ENCODE results near the gene S100A9.
"Not testable (repeated sequence)": the region's sequence is repeated elsewhere in the genome, so short reads cannot be mapped to it uniquely, and the experiment has no call there.

Gene S100A9

DNA sequence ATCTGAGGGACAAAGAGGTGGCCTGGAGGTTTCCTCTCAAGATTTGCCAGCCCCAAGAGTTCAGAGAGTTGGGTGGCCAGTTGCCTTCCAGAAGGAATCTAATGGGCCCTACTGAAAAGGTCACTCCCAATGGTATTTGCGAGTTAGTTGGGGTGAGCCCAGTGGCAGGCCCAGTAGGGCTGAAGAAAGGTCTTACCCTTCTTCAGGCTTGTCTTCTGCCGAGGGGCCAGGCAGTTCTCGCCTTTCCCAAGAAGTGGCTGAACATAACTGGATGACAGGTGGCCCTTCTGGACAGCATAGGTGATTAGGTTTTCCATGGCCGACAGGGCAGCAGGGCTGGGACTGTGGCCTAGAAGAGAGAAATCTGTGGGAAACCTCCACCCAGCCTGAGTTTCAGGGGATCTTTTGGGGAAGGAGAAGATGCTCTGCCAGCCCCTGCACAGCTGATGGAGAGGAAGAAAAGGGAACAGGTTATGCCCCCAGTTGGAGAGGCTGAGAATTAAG is 16.2 kb upstream of the S100A9 start:
- Mint-ChIP-seq H3K27me3 (peaks cover 9% of the 10 kb centered on the region), H3K9me3 (no peaks in the 10 kb centered on the region), H3K4me3 (no peak overlapping the region), H3K4me1 (peaks cover 42% of the 10 kb centered on the region), H3K36me3 (no peaks in the 10 kb centered on the region), H3K27ac (no peak overlapping the region)

DNA sequence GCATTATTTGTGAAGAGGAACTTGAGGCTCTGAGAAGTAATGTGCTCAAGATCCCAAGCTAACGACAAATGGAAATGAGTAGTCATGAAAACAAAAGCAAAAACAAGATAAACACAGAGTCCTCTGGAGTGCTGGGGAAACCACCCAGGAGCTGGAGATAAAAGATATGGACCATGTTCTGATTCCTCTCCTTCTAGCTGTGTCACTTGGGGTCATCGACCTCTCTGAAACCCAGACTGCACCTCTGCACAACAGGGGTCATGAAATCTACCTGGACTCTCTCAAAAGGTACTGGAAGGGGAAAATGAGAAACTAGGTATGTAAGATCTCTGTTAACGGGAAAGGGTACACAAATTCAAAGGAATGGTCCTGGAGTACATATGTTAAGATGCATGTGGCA is 15.5 kb upstream of the S100A9 start:
- Mint-ChIP-seq H3K4me3 (no peak overlapping the region), H3K27ac (no peak overlapping the region), H3K9me3 (no peaks in the 10 kb centered on the region), H3K4me1 (peaks cover 46% of the 10 kb centered on the region), H3K36me3 (no peaks in the 10 kb centered on the region), H3K27me3 (peaks cover 10% of the 10 kb centered on the region)

DNA sequence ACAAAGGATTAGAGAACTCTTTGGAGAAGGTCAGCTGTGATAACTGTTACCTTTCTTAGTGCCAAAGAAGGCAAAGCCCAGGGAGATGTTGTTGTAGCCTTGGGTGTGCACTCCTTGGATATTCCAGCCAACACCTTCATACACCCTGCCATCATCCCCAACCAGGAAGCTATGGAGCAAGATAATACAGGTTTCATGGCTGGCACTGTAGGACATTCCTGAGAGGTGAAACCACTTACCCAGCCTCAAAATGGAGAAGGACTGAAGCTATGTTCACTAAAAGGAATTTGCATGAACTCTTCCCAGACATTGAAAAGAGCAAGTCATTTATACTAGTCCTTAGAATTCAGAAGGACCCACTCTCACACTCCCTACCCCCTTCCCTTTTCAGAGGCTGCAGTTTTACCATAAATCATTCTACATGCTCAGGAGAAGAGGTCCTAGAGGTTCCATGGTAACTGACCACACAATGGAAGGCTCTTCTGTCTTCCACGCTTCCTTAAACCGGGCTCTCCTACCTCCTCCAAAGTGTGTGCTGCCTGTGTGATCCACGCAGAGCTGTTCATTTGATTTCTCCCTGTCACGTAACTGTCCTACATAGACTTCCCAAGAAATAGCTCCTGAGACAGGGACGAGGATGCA is 14.5 kb upstream of the S100A9 start:
- H3K27ac Mint-ChIP-seq = no peak overlapping the region
- peaks cover 46% of the 10 kb centered on the region for H3K4me1 Mint-ChIP-seq
- no peak overlapping the region for H3K4me3 Mint-ChIP-seq

DNA sequence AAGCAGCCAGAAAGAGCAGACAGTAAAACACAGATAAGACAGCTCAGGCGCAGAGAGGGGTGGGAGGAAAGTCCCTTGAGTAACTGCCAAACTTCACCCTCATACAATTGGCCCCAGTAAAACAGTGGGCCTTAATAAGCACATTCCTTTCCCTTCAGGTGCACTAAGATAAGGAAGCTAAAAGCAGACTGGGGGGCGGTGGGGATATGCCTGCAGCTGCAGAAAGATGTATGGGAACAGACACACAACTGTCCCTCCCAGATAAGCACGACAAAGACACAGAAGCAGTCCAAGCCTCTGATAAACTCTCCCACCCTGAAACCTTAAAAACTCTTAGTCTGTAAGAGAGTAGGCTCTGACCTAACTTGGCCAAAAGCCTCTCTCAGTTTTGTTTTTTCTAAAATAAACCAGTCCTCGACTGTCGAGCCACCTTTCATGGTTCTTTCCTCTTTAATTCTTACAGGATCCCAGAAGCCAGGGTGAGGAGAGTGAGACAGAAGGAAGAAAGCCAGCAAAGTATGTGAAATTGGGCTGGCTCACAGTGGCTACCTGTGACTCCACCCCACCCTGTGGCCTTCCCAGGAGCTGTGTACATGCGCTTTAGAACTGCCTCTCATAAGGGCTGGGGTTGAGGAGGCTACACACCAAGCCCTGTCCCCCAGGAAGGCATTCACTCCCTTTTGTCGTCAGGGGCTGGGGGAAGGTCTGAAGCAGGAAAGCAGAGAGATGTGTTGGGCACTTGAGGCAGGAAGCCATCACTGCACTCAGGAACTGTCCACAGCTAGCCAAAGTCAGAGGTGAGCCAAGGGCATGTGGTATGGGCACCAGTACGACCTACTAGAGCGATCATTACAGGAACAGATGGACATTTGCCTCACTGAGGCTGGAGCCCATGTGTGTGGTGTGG is 13.6 kb upstream of the S100A9 start:
- Mint-ChIP-seq H3K4me3 (no peak overlapping the region), H3K4me1 (peaks cover 44% of the 10 kb centered on the region), H3K27ac (no peak overlapping the region), H3K36me3 (no peaks in the 10 kb centered on the region), H3K9me3 (no peaks in the 10 kb centered on the region), H3K27me3 (peaks cover 10% of the 10 kb centered on the region)

More for the DNA sequence above, 14.5 kb upstream of the S100A9 start:
- Mint-ChIP-seq H3K9me3 (no peaks in the 10 kb centered on the region), H3K27me3 (peaks cover 10% of the 10 kb centered on the region), H3K36me3 (no peaks in the 10 kb centered on the region)

DNA sequence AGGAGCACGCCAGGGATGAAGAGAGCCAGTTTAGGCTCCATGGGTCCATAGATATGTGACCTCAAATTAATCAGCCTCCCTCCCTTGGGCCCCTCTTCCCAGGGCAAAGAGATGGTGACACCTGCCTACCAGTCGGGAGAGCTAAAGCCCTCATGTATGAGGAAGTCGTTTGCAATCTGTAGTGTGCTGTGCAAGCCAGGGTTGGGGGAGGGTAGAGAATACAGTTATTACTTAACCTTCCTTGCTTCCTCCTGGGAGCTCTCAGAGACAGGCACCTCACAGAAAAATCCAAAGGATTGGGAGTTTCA is 13.0 kb upstream of the S100A9 start:
- no peak overlapping the region for H3K4me3 Mint-ChIP-seq
- H3K4me1 Mint-ChIP-seq = peaks cover 38% of the 10 kb centered on the region
- peaks cover 10% of the 10 kb centered on the region for H3K27me3 Mint-ChIP-seq
- H3K36me3 Mint-ChIP-seq = no peaks in the 10 kb centered on the region
- H3K27ac Mint-ChIP-seq = no peak overlapping the region
- H3K9me3 Mint-ChIP-seq = no peaks in the 10 kb centered on the region

DNA sequence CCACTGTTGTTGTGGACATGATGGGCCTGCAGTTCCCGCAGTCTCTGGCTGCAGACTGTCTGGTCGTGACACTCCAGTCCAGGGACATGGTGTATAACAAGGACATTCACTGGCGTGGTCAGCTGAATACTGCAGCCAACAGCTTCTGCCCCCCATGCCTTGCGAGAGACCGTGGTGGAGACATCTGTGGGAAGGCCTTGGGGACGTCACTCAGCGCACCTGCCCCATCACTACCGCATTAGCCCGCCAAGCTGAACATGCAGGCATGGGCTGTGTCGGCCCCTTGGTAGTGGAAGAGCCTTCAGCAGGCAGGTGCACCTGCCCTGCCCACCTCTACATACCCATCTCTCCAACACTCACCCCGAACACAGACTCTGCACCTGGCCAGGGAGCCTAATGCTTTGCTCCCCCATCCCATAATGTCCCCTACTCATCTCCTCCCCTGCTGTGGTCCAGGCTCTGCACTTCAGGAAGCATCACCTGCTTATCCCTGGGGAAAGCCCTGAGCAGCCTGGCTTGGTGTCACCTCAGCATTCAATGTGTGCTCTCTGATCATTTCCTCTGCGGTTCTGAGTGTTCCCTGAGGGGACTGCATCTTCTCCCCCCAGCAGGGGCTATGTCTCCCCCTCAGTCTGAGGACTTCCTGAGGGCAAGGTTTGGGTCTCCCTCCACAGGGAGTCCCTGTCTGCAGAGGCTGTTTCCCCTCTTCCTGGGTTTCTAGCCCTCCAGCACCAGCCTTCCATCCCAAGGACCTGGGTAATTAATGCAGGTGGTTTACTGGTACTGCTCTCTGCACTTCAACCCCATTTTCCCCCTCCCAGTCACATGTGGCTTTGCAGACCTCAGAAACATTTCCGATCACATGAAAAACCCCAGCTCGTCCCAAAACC is 12.2 kb upstream of the S100A9 start:
- Mint-ChIP-seq H3K27me3 (peaks cover 10% of the 10 kb centered on the region), H3K36me3 (no peaks in the 10 kb centered on the region), H3K27ac (no peak overlapping the region), H3K9me3 (no peaks in the 10 kb centered on the region), H3K4me3 (peak overlapping the region; percentile 57), H3K4me1 (peaks cover 33% of the 10 kb centered on the region)

DNA sequence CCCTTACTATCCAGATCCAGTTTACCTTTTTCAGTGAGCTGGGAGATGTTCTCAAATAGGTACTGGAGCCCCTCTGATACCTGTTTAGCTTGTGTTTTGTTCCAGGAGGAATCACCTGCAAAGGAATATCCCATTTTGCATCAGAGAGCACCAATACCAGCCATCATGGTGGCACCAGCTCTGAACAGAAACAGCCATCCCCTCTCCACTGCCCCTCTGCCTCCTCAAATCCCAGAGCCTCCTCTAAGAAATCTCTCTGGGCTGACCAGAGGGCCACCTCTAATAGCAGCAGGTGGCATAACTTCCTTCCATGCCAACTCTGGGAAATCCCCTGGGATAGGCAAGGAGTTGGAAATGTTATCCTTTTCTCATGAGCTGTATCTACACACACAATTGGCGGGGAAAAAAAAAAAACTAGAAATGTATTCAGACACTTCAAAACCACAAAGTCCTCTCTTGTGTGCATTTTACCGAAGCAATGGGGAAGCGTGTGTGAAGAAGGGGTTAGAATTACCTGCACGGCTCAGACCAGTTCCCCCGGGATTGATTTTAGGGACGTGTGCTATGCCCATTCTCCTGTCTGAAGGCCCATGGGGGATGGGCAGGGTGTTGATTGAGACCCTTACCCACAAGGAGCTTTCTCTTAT is 11.5 kb upstream of the S100A9 start:
- no peak overlapping the region for H3K27ac Mint-ChIP-seq
- peak overlapping the region; percentile 57 for H3K4me3 Mint-ChIP-seq

DNA sequence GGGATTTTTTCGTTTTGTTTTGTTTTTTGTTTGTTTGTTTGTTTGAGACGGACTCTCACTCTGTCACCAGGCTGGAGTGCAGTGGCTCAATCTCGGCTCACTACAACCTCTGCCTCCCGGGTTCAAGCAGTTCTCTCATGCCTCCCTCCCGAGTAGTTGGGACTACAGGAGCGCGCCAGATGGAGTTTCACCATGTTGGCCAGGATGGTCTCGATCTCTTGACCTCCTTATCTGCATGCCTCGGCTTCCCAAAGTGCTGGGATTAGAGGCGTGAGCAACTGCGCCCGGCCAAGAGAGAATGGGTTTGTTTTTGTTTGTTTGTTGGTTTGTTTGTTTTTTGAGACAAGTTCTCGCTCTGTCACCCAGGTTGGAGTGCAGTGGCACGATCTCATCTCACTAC is 10.6 kb upstream of the S100A9 start:
- H3K4me3 Mint-ChIP-seq, H3K36me3 Mint-ChIP-seq, H3K9me3 Mint-ChIP-seq, H3K27ac Mint-ChIP-seq: not testable (repeated sequence)
- H3K27me3 Mint-ChIP-seq = peaks cover 11% of the 10 kb centered on the region
- H3K4me1 Mint-ChIP-seq = peaks cover 28% of the 10 kb centered on the region

More for the DNA sequence above, 11.5 kb upstream of the S100A9 start:
- Mint-ChIP-seq H3K36me3 (no peaks in the 10 kb centered on the region), H3K9me3 (no peaks in the 10 kb centered on the region), H3K4me1 (peaks cover 28% of the 10 kb centered on the region), H3K27me3 (peaks cover 11% of the 10 kb centered on the region)

DNA sequence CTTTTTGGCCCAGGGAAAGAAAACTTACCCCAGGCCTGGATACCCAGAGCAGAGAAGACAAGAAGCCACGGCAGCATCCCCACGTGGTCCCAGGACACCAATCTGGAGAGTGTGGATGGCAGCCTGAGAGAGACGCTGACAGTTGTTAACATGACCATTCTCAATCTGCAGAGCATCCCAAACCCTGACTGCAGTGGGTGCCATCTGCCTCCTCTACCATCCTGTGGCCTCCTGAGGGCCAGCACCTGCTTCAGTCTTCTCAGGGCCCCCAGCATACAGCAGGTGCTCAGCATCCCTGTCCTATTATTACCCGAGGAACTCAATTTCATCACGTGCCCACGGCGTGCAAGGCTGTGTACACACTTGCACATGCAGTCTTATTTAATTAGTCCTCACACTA is 9.8 kb upstream of the S100A9 start:
- Mint-ChIP-seq H3K4me1 (peaks cover 28% of the 10 kb centered on the region), H3K9me3 (no peaks in the 10 kb centered on the region), H3K4me3 (no peak overlapping the region), H3K36me3 (no peaks in the 10 kb centered on the region), H3K27ac (no peak overlapping the region), H3K27me3 (peaks cover 11% of the 10 kb centered on the region)

DNA sequence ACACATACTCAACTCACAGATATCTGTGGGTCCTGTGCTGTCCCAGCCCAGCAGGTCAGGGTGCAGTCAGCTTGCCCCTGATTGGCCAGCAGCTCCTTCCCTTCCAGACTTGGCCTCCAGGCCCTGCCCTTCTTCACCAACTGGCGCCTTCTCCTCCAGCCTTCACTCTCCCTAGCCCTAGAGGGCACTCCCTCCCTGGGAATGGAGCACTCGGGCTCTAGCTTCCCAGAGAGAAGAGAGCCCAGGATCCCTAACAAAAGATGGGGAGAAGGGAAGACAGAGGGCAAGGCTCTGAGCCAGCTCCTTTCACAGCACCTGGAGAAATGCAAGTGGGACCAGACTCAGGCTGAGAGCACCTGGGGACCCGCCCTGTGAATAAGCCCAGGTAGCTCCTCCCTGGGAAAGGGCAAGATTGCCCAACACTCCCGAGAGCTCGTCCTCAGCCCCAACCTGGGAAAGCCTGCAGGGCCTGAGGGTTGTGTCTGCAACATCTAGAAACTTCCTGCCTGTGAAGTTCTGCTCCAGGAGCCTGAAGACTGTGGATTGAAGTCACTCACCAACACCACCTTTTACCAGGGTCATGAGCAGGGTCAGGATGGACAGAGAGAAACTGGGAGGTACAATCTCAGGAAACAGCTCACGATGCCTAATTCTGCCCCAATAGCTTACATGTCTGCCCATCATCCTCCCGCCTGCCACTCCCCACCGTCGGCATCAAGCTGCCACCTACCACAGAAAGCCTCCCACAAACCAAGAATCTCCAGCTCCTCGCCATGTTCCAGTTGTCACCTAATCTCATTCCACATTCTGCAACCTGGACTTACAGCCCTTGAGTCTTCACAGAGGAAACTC is 8.9 kb upstream of the S100A9 start, which contains the start of gene PGLYRP4:
TSS of gene PGLYRP4 (minus strand) at position 331 of the 852 bp plus-strand sequence. CDS start 909 bp downstream, outside the sequence.
- Mint-ChIP-seq H3K9me3 (no peaks in the 10 kb centered on the region), H3K27ac (no peak within 1 kb of the TSS), H3K4me1 (peaks cover 24% of the 10 kb centered on the region), H3K4me3 (no peak within 1 kb of the TSS), H3K36me3 (no peaks in the 10 kb centered on the region), H3K27me3 (peaks cover 11% of the 10 kb centered on the region)

DNA sequence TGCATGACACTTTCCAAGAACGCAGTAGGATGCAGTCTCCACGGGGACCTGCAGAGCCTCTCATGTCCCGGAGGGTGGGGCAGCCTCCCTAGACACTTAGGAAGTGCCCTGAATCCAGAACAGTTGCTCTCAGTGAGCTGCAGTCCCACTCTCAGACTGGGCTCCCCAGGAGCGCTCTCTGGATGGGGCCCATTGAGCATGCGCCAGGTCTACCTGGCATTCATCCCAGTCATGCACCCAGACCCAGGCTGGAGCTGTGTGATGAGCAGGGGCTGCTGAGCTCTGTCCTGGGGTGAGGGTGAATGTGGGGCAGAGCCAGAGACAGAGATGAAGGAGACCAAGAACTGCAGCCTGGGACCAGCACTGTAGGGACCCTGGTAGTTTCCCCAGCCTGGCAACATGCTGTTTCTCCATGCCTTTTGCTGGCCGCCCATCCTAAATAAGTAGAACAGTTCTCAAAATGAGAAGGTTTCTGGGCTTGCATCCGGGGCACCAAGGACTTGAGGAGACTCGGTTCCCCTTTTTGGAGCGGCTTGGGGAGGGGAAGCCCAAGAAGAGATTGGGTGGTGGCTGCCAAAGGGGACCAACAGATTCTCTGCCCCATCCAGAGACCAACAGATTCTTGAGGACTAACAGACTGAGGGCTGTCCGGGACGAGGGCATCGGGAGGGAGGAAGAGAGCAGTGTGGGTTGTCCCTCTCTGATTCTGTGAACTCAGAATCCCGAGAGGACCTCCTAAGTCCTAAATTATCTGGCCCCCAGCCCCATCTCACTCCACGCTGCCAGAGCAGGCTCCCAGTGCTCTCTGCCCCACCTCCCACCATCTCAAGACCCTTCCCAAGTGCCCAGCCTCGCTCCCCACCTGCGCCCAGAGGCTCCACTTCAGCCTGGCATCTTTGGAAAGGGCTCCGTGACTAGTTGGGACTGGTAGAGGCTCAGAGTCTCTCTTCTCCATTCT is 8.0 kb upstream of the S100A9 start:
- Mint-ChIP-seq H3K4me3 (no peak overlapping the region), H3K27me3 (peaks cover 8% of the 10 kb centered on the region), H3K27ac (no peak overlapping the region), H3K9me3 (no peaks in the 10 kb centered on the region), H3K4me1 (peaks cover 20% of the 10 kb centered on the region), H3K36me3 (no peaks in the 10 kb centered on the region)

DNA sequence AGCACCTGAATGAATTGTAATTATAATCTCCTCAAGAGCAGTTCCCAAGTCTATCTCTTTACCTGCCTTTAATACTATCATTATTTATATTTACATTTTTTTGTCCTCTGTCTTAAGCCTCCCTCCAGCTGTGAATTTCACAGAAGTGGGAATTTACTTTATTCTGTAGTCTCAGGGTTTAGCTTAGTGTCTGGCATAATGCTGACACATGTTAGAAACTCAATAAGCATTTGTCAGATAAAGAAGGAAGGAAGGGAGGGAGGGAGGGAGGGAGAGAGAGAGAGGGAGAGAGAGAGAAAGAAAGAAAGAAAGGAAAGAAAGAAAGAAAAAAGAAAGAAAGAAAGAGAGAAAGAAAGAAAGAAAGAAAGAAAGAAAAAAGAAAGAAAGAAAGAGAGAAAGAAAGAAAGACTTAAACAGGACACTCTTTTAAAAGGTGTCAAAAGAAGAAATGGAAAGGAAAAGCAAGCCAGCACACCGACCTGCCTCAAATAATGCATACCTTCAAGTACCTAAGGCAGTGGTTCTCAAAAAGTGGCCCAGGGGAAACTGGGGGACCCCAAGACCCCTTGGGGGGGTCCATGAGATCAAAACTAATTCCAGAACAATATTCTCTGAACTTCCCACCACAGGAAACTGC is 7.2 kb upstream of the S100A9 start:
- Mint-ChIP-seq H3K27me3 (peaks cover 7% of the 10 kb centered on the region), H3K4me3 (no peak overlapping the region), H3K4me1 (peaks cover 14% of the 10 kb centered on the region), H3K36me3 (no peaks in the 10 kb centered on the region), H3K9me3 (no peaks in the 10 kb centered on the region), H3K27ac (no peak overlapping the region)

DNA sequence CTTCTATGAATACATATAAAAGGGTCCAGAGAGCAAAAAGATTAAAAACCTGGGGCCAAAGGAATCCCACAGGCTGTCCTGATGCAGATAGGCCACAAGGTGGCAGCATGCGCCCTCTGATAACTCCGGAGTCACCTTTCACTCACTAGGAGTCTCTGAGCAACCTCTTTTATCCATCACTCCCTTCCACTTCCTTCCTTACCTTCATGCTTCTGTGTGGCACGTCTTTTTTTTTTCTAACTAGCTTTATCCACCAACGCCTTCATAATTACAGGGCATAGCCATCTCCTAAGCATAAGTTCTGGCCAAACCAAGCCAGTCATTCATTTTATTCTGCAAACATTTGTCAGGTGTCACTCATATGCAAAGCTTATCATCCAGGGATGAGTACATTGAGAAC is 5.1 kb upstream of the S100A9 start:
- Mint-ChIP-seq H3K27ac (peak overlapping the region; percentile 19), H3K36me3 (no peaks in the 10 kb centered on the region), H3K4me3 (no peak overlapping the region), H3K27me3 (peaks cover 2% of the 10 kb centered on the region), H3K4me1 (peaks cover 10% of the 10 kb centered on the region), H3K9me3 (no peaks in the 10 kb centered on the region)

All from activated naive CD4-positive, alpha-beta T cell treated with anti-CD3 and anti-CD28 coated beads, Interleukin-2, amount 50 U/mL, for 24 hours (primary cell).